Erythroblast (primary cell): Measurements from ENCODE around the gene RNASEH2B.

ENCODE experiments used
- GATA1 ChIP-seq: IDR thresholded peaks from 2 replicates; pipeline ENCODE4 v1.6.1; 2011; ENCODE audit warnings: low read depth, mild to moderate bottlenecking, control low read depth, low read length, moderate library complexity
- POLR2A ChIP-seq: IDR thresholded peaks from 2 replicates; pipeline ENCODE4 v1.6.1; 2011; ENCODE audit warnings: mild to moderate bottlenecking, low read length

DNA sequence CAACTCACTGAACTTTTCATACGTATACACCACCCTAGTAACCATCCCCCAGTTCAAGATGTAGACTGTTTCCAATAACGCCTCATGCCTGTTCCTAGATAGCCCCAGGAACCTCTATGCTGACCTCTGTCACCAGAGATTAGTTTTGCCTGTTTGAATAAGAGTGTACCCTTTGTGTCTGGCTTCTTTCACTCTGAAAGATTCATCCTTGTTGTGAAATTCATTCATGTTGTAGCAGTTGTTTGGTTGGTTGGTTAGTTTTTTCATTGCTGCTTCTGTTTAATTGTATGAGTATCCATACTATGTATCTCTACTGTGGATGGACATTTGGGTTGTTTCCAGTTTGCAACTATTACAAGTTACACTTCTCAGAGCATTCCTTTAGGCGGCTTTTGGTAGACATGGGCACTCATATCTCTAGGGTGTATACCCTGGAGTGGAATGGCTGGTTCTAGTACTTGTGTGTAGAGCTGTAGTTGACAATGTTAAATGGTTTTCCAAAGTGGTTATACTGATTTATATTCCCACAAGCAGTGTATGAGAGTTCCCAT is 1.6 kb downstream of the RNASEH2B start:
- TF ChIP-seq POLR2A (no peak), GATA1 (no peak)
